ENCODE data around the gene DCPS. TPM values are rescaled to one million over a fixed set of nuclear protein-coding genes. Genes with fewer than 3 reads are reported as not detected.

The DCPS gene
- polyA plus RNA-seq, 1 of the 3 experiments (the other 2 are of a cell fraction): 48.1 TPM

DNA sequence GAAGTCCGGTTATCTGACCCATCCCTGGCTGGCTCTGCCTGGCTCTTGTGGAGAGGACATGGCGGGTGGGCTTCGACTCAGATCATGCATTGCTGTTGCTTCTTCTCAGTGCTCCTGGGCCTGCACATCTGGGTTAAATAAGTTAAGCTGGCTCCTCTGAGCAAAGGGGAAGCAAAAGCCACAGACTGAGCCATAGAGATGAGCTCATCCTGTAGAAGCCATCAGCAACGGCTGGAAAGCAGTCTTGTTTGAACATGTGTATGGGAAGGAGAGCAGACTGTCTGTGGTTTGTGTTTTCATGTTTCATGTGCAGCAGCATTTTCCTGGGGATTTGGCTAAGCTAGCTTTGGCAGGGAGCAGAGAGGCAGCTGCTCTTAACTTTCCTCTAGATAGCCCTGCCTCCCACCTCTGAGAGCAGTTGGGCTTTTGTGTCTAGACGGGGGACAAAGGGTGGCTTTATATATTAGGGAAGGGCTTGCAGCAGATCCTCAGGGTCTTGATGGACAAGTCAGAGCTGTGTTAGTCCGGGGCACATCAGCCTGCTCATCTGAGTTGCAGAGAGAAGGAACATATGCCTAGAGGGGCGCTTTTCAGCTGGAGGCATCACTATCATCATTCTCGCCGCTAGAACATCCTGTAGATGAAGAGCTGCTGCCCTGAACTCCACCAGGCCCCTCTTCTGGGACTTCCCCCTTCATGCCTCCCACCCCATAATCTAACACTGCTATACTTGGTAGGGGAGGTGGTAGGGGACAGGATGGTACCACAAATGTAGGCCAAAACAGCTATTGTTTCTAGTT, 14.9 kb downstream of the DCPS start (continued):
- TF ChIP-seq, protein P1, sequence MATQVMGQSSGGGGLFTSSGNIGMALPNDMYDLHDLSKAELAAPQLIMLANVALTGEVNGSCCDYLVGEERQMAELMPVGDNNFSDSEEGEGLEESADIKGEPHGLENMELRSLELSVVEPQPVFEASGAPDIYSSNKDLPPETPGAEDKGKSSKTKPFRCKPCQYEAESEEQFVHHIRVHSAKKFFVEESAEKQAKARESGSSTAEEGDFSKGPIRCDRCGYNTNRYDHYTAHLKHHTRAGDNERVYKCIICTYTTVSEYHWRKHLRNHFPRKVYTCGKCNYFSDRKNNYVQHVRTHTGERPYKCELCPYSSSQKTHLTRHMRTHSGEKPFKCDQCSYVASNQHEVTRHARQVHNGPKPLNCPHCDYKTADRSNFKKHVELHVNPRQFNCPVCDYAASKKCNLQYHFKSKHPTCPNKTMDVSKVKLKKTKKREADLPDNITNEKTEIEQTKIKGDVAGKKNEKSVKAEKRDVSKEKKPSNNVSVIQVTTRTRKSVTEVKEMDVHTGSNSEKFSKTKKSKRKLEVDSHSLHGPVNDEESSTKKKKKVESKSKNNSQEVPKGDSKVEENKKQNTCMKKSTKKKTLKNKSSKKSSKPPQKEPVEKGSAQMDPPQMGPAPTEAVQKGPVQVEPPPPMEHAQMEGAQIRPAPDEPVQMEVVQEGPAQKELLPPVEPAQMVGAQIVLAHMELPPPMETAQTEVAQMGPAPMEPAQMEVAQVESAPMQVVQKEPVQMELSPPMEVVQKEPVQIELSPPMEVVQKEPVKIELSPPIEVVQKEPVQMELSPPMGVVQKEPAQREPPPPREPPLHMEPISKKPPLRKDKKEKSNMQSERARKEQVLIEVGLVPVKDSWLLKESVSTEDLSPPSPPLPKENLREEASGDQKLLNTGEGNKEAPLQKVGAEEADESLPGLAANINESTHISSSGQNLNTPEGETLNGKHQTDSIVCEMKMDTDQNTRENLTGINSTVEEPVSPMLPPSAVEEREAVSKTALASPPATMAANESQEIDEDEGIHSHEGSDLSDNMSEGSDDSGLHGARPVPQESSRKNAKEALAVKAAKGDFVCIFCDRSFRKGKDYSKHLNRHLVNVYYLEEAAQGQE (IDR thresholded peaks at IDR 0.05; ENCODE audit: low read depth, low read length): peak; percentile 40; the same call in 1 of the 2 replicates
- 0 out of 2 replicates have a peak, but pooled peaks have one; percentile 10 for TF ChIP-seq PBX3 (IDR thresholded peaks at IDR 0.05)

DNA sequence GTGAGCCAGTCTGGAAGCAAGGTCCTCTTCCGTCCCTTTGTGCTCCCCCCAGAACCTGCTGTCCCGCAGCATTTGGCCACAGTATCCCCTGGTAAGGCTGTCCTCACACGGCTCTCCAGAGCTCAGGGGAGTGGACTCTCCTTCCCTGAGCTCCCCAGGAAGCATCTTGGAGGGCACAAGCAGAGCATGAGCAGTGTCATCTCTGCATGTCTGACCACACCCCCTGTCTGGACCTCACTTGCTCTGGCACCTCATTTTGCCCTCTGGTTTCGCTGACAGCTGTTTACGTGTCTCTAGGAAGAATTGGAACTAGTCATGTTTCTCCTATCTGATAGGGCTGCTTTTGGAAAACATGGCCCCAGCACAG, 15.5 kb downstream of the DCPS start:
- no peak overlapping the region; the same call in 1 of the 2 replicates for H2AFZ ChIP-seq (ENCODE audit: low read depth)
- H3K9me2 ChIP-seq: no peaks in the 10 kb centered on the region
- no peaks in the 10 kb centered on the region for H3K9me3 ChIP-seq
- 93% methylated on average over 5 of the region's 5 CpGs for WGBS (ENCODE audit: low lambda C conversion rate)
- peaks cover 25% of the 10 kb centered on the region for H3F3A ChIP-seq (replicated peaks; ENCODE audit: insufficient read depth)
- ChIA-PET CTCF (interaction anchor here (0.9 to 2.5 kb wide), 6 partner anchors 9 to 671 kb away, joined by 3 to 33 read pairs (median 5); no protein-coding TSS in a partner anchor), POLR2A (interaction anchor here (0.8 kb wide), 1 partner anchor 11 kb away, joined by 3 read pairs; no protein-coding TSS in a partner anchor)
- no peak for DNase-seq
- H3K9ac ChIP-seq: no peak overlapping the region
- H3K4me2 ChIP-seq: peak overlapping the region; percentile 67
- no peak overlapping the region for H3K4me3 ChIP-seq (ENCODE audit: low read depth in 2 of 2, low read length in 1 of 2)
- peak overlapping the region; percentile 78 to 91 for H3K27ac ChIP-seq (ENCODE audit: low read depth in 2 of 2, low read length in 1 of 2)
- TF ChIP-seq EZH2phosphoT487 (IDR thresholded peaks at IDR 0.05; ENCODE audit: borderline replicate concordance, low read depth) (no peak), FOXJ3 (CRISPR knock-in tag; IDR thresholded peaks at IDR 0.05) (no peak), FOXM1 (IDR thresholded peaks at IDR 0.05; ENCODE audit: low read depth) (no peak), CTCF (IDR thresholded peaks at IDR 0.05) (no peak), RCOR1 (IDR thresholded peaks at IDR 0.05; ENCODE audit: low read length) (no peak), IRF3 (IDR thresholded peaks at IDR 0.05; ENCODE audit: low read depth, low read length) (no peak), MXI1 (IDR thresholded peaks at IDR 0.05; ENCODE audit: low read depth, low read length) (no peak), POLR2AphosphoS5 (IDR thresholded peaks at IDR 0.05; ENCODE audit: low read depth, low read length) (no peak), SIN3A (IDR thresholded peaks at IDR 0.05; ENCODE audit: borderline replicate concordance, low read depth, low read length) (no peak), MEF2A (IDR thresholded peaks at IDR 0.05; ENCODE audit: borderline replicate concordance, low read depth) (no peak), FOSL2 (IDR thresholded peaks at IDR 0.05; ENCODE audit: borderline replicate concordance, low read depth) (no peak)
- peaks cover 3% of the 10 kb centered on the region for H3K79me2 ChIP-seq (ENCODE audit: insufficient read depth)
- peaks cover 0 to 5% of the 10 kb centered on the region in 2 experiments for H3K36me3 ChIP-seq (replicated peaks in 1 of 2; ENCODE audit: control insufficient read depth in 1 of 2, insufficient read depth in 2 of 2, low read length in 1 of 2)
- H4K20me1 ChIP-seq (ENCODE audit: insufficient read depth): no peaks in the 10 kb centered on the region
- H3K4me1 ChIP-seq (ENCODE audit: control insufficient read depth in 1 of 2, insufficient read depth in 2 of 2, low read depth in 1 of 2, low read length in 1 of 2): peaks cover 24 to 26% of the 10 kb centered on the region in 2 experiments
- H3K27me3 ChIP-seq (ENCODE audit: insufficient read depth): no peaks in the 10 kb centered on the region

All from SK-N-SH (cell line).